ENCODE measurements around the gene KCNK16. TPM values are rescaled to one million over a fixed set of nuclear protein-coding genes. Genes with fewer than 3 reads are reported as not detected.

Gene KCNK16
- total and polyA plus RNA-seq, 2 of the 4 experiments (the other 2 are of a cell fraction) = not detected

DNA sequence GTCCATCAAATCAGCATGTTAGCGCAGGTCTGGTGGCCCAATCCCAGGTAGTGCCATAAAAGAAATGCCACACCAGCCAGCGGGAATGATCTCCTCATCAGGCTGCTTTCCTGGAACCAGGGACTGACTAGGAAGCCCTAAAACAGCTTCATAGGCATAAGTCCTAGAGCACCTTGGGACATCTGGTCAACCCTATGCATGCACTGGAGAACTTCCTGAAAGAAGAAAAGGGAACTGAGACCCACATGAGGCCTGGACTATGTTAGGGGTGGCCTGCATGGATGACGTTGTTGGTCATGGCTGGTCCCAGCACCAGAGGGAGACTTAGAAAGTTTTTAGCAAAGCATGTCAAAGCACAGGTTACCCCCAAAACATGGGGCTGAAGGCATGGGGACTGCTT, 7.6 kb upstream of the KCNK16 start:
- no peaks in the 10 kb centered on the region for H3K4me1 ChIP-seq (ENCODE audit: control insufficient read depth, insufficient read depth, low read length)
- in situ Hi-C loops (cut with MboI; ENCODE audit: low sequenced_read_pairs) (no loop called here), dilution Hi-C loops (cut with HindIII; ENCODE audit: low sequenced_read_pairs, unreplicated experiment) (no loop called here), intact Hi-C loops (cut with micrococcal nuclease) (no loop called here)
- 78% methylated on average over 2 of the region's 3 CpGs; no CpG with 5 or more reads in 1 of the 2 experiments for WGBS, 2 experiments (ENCODE audit: extremely low coverage in 2 of 2, insufficient read length in 1 of 2)
- H2BK120ac ChIP-seq (ENCODE audit: low read depth, low read length) = no peak overlapping the region
- H2AK5ac ChIP-seq (ENCODE audit: low read depth, low read length) = no peak overlapping the region
- no peak overlapping the region for H3K4ac ChIP-seq (ENCODE audit: low read depth, low read length)
- peak overlapping the region; percentile 3 for H2AK9ac ChIP-seq (replicated peaks; ENCODE audit: low read depth, low read length, poor library complexity)
- BruUV-seq (replicated peaks) = no TSS peak
- no peak overlapping the region for H3K4me2 ChIP-seq (ENCODE audit: low read depth, low read length)
- no peak overlapping the region for H3K56ac ChIP-seq (ENCODE audit: extremely low read depth, insufficient read depth, low read length)
- no peak overlapping the region for H3K4me3 ChIP-seq (ENCODE audit: insufficient read depth, low read depth, low read length)
- no peaks in the 10 kb centered on the region for H3K9me3 ChIP-seq (ENCODE audit: control insufficient read depth, insufficient read depth, low read length)
- no peaks in the 10 kb centered on the region for H3K36me3 ChIP-seq (ENCODE audit: control insufficient read depth, insufficient read depth, low read length)
- H4K20me1 ChIP-seq (ENCODE audit: insufficient read depth, low read length) = no peaks in the 10 kb centered on the region
- H3K18ac ChIP-seq (ENCODE audit: low read depth, low read length) = no peak overlapping the region
- ATAC-seq (ENCODE audit: low read depth) = no peak
- H4K5ac ChIP-seq (ENCODE audit: low read depth, low read length) = no peak overlapping the region
- no peak overlapping the region for H3K27ac ChIP-seq (ENCODE audit: insufficient read depth, low read length)
- H4K91ac ChIP-seq (ENCODE audit: insufficient read depth, low read depth, low read length) = no peak overlapping the region
- ChIA-PET POLR2A (ENCODE audit: unreplicated experiment) (no interaction called here), CTCF (no interaction called here)
- no peak overlapping the region for H2AFZ ChIP-seq (replicated peaks; ENCODE audit: low read length, poor library complexity)
- no peak overlapping the region for H4K8ac ChIP-seq (ENCODE audit: low read depth in 2 of 2, low read length in 2 of 2)
- H3K23ac ChIP-seq (ENCODE audit: low read depth, low read length) = no peak overlapping the region
- no peaks in the 10 kb centered on the region for H3K79me1 ChIP-seq (ENCODE audit: low read depth in 1 of 2, low read length in 2 of 2)
- H2BK5ac ChIP-seq (ENCODE audit: low read depth, low read length, poor library complexity, severe bottlenecking) = no peak overlapping the region
- no peak overlapping the region for H3K14ac ChIP-seq (replicated peaks; ENCODE audit: low read depth, low read length)
- no peak overlapping the region for H3K9ac ChIP-seq (ENCODE audit: low read depth, low read length)
- DNase-seq = no peak
- no peak for TF ChIP-seq FOS (IDR thresholded peaks at IDR 0.05; ENCODE audit: low read depth, low read length)
- TF ChIP-seq MAFK (IDR thresholded peaks at IDR 0.05; ENCODE audit: low read depth, low read length) = no peak
- TF ChIP-seq, protein P1, sequence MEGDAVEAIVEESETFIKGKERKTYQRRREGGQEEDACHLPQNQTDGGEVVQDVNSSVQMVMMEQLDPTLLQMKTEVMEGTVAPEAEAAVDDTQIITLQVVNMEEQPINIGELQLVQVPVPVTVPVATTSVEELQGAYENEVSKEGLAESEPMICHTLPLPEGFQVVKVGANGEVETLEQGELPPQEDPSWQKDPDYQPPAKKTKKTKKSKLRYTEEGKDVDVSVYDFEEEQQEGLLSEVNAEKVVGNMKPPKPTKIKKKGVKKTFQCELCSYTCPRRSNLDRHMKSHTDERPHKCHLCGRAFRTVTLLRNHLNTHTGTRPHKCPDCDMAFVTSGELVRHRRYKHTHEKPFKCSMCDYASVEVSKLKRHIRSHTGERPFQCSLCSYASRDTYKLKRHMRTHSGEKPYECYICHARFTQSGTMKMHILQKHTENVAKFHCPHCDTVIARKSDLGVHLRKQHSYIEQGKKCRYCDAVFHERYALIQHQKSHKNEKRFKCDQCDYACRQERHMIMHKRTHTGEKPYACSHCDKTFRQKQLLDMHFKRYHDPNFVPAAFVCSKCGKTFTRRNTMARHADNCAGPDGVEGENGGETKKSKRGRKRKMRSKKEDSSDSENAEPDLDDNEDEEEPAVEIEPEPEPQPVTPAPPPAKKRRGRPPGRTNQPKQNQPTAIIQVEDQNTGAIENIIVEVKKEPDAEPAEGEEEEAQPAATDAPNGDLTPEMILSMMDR (conservative IDR thresholded peaks at IDR 0.05; ENCODE audit: low read depth, low read length) = no peak
- TF ChIP-seq SMC3 (IDR thresholded peaks at IDR 0.05; ENCODE audit: low read depth, low read length) = no peak
- TF ChIP-seq, protein P2, sequence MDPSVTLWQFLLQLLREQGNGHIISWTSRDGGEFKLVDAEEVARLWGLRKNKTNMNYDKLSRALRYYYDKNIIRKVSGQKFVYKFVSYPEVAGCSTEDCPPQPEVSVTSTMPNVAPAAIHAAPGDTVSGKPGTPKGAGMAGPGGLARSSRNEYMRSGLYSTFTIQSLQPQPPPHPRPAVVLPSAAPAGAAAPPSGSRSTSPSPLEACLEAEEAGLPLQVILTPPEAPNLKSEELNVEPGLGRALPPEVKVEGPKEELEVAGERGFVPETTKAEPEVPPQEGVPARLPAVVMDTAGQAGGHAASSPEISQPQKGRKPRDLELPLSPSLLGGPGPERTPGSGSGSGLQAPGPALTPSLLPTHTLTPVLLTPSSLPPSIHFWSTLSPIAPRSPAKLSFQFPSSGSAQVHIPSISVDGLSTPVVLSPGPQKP (IDR thresholded peaks at IDR 0.05; ENCODE audit: borderline replicate concordance, low read depth, low read length) = no peak
- TF ChIP-seq RCOR1 (IDR thresholded peaks at IDR 0.05; ENCODE audit: insufficient replicate concordance, low read length) = no peak
- no peak for TF ChIP-seq POLR2A (IDR thresholded peaks at IDR 0.05; ENCODE audit: low read depth, low read length)
- no peak for TF ChIP-seq MXI1 (IDR thresholded peaks at IDR 0.05; ENCODE audit: borderline replicate concordance, low read depth, low read length)
- no peak for TF ChIP-seq CEBPB (IDR thresholded peaks at IDR 0.05; ENCODE audit: low read depth, low read length)
- no peak for TF ChIP-seq BHLHE40 (IDR thresholded peaks at IDR 0.05; ENCODE audit: low read depth, low read length)
- no peak for TF ChIP-seq NFE2L2 (IDR thresholded peaks at IDR 0.05; ENCODE audit: low read depth, low read length)
- no peak for TF ChIP-seq MAZ (IDR thresholded peaks at IDR 0.05; ENCODE audit: borderline replicate concordance, low read depth, low read length)
- TF ChIP-seq, protein P3, sequence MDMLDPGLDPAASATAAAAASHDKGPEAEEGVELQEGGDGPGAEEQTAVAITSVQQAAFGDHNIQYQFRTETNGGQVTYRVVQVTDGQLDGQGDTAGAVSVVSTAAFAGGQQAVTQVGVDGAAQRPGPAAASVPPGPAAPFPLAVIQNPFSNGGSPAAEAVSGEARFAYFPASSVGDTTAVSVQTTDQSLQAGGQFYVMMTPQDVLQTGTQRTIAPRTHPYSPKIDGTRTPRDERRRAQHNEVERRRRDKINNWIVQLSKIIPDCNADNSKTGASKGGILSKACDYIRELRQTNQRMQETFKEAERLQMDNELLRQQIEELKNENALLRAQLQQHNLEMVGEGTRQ (IDR thresholded peaks at IDR 0.05; ENCODE audit: low read depth, low read length) = no peak
- TF ChIP-seq RFX5 (IDR thresholded peaks at IDR 0.05; ENCODE audit: low read depth, low read length) = no peak
- TF ChIP-seq CHD1 (IDR thresholded peaks at IDR 0.05; ENCODE audit: low read depth, low read length) = no peak
- H3K27me3 ChIP-seq (ENCODE audit: control insufficient read depth, insufficient read depth, low read length) = no peaks in the 10 kb centered on the region; the same call in 1 of the 2 replicates
- no peaks in the 10 kb centered on the region for H3K9me1 ChIP-seq (ENCODE audit: insufficient read depth, low read length)
- H2BK20ac ChIP-seq (ENCODE audit: low read depth, low read length) = no peak overlapping the region
- H2BK15ac ChIP-seq (ENCODE audit: low read depth, low read length) = no peak overlapping the region

All from IMR-90 (cell line).